ENCODE data around the gene LPIN1.

- TF ChIP-seq CTCF (IDR thresholded peaks at IDR 0.05) (no peak), ZMAT4 (CRISPR knock-in tag; IDR thresholded peaks at IDR 0.05) (no peak), EMX1 (CRISPR knock-in tag; IDR thresholded peaks at IDR 0.05) (no peak), RORB (CRISPR knock-in tag; IDR thresholded peaks at IDR 0.05) (no peak), PREB (CRISPR knock-in tag; IDR thresholded peaks at IDR 0.05; ENCODE audit: borderline replicate concordance) (no peak), CREM (CRISPR knock-in tag; IDR thresholded peaks at IDR 0.05) (no peak), FOXJ3 (CRISPR knock-in tag; IDR thresholded peaks at IDR 0.05; ENCODE audit: borderline replicate concordance) (no peak), NFYB (CRISPR knock-in tag; conservative IDR thresholded peaks at IDR 0.05; ENCODE audit: low read depth) (no peak), MYBL2 (CRISPR knock-in tag; IDR thresholded peaks at IDR 0.05) (no peak)
These were observed 58.6 kb downstream of the LPIN1 start for GRCh38 chr2:11805024-11805423.
